ENCODE results near the gene GRID2.

DNA sequence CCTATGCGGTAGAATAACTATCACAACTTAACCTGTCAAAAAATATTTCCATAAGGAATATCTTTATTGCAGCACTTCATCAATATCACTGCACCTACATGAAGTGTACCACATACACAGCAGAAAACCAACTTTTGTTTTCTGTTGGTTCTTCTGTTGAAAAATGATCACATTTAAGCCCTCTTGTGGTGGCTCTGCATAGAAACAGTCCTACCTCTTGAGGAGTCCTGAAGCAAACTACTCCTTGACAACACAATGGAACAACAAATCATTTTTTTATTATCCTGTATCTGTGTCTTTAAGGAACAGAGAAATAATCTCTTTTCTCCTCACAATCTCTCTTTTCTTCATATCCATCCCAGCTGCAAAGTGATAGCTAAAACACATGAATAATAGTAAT, 1484.9 kb downstream of the GRID2 start:
- TF ChIP-seq, protein P1, sequence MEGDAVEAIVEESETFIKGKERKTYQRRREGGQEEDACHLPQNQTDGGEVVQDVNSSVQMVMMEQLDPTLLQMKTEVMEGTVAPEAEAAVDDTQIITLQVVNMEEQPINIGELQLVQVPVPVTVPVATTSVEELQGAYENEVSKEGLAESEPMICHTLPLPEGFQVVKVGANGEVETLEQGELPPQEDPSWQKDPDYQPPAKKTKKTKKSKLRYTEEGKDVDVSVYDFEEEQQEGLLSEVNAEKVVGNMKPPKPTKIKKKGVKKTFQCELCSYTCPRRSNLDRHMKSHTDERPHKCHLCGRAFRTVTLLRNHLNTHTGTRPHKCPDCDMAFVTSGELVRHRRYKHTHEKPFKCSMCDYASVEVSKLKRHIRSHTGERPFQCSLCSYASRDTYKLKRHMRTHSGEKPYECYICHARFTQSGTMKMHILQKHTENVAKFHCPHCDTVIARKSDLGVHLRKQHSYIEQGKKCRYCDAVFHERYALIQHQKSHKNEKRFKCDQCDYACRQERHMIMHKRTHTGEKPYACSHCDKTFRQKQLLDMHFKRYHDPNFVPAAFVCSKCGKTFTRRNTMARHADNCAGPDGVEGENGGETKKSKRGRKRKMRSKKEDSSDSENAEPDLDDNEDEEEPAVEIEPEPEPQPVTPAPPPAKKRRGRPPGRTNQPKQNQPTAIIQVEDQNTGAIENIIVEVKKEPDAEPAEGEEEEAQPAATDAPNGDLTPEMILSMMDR (IDR thresholded peaks at IDR 0.05) = no peak
- TF ChIP-seq POLR2A (IDR thresholded peaks at IDR 0.05) (no peak), POLR2AphosphoS5 (IDR thresholded peaks at IDR 0.05; ENCODE audit: insufficient read depth in 1 of 2, low read depth in 1 of 2) (no peak)
